Renal pelvis (tissue), 4 donors: Measurements from ENCODE around the gene KLHL26. TPM values are rescaled to one million over a fixed set of nuclear protein-coding genes. Genes with fewer than 3 reads are reported as not detected.

Experiments used
- DNase-seq: peaks from one replicate; pipeline ENCODE4 v3.0.0-alpha.2; 2013
- polyA plus RNA-seq, 3 donors: library from polyadenylated mRNA; unstranded; fragments of 120-200 nt; gene quantifications; one replicate each; pipeline ENCODE4 v1.2.1, GENCODE V29; 2013; ENCODE audit not compliant: insufficient read length in 3 of 3

KLHL26 gene
- polyA plus RNA-seq, 3 donors: 7.6 to 11.0 (median 8.7) TPM

GRCh38 chr19:18660051-18660910 lies 23.5 kb downstream of the KLHL26 start:
- no peak for DNase-seq

- no peak for DNase-seq
Observed at GRCh38 chr19:18660939-18661670, 24.3 kb downstream of the KLHL26 start.

GRCh38 chr19:18662972-18663732 lies 26.3 kb downstream of the KLHL26 start:
- DNase-seq: no peak

- DNase-seq: no peak
Observed at GRCh38 chr19:18663940-18664530, 27.2 kb downstream of the KLHL26 start.

GRCh38 chr19:18665771-18666202 lies 29.0 kb downstream of the KLHL26 start:
- DNase-seq: no peak

GRCh38 chr19:18666317-18666716 lies 29.5 kb downstream of the KLHL26 start:
- no peak for DNase-seq

- DNase-seq: no peak
Observed at GRCh38 chr19:18666784-18667183, 30.0 kb downstream of the KLHL26 start.

GRCh38 chr19:18667531-18668251 lies 30.9 kb downstream of the KLHL26 start:
- DNase-seq: no peak

- DNase-seq: no peak
Observed at GRCh38 chr19:18668252-18668631, 31.4 kb downstream of the KLHL26 start.

- no peak for DNase-seq
Observed at GRCh38 chr19:18668744-18669523, 32.1 kb downstream of the KLHL26 start.

- no peak for DNase-seq
Observed at GRCh38 chr19:18669524-18669817, 32.6 kb downstream of the KLHL26 start.

- DNase-seq: no peak
Observed at GRCh38 chr19:18669883-18670282, 33.1 kb downstream of the KLHL26 start.

GRCh38 chr19:18670312-18670711 lies 33.5 kb downstream of the KLHL26 start:
- DNase-seq: no peak

GRCh38 chr19:18671303-18672043 lies 34.6 kb downstream of the KLHL26 start:
- no peak for DNase-seq

- DNase-seq: no peak
Observed at GRCh38 chr19:18672044-18672451, 35.2 kb downstream of the KLHL26 start.

GRCh38 chr19:18672606-18673337 lies 35.9 kb downstream of the KLHL26 start:
- no peak for DNase-seq

- no peak for DNase-seq
Observed at GRCh38 chr19:18674616-18675015, 37.8 kb downstream of the KLHL26 start.

GRCh38 chr19:18675779-18676178 lies 39.0 kb downstream of the KLHL26 start:
- no peak for DNase-seq

- DNase-seq: no peak
Observed at GRCh38 chr19:18676692-18677091, 39.9 kb downstream of the KLHL26 start.
